Neural progenitor cell (in vitro differentiated cells): ENCODE results near the gene R3HDM4.

ENCODE experiments used
- CTCF ChIP-seq: fragments of 200-600 bp; sonication (generic); IDR thresholded peaks from 2 replicates; pipeline ENCODE4 v1.5.1; 2017; ENCODE audit warnings: antibody characterized with exemption, mild to moderate bottlenecking
- EZH2 ChIP-seq: fragments of 200-600 bp; sonication (generic); IDR thresholded peaks from 2 replicates; pipeline ENCODE4 v1.6.1; 2017; ENCODE audit warnings: antibody characterized with exemption, mild to moderate bottlenecking, moderate library complexity
- EZH2phosphoT487 ChIP-seq: fragments of 200-600 bp; sonication (generic); IDR thresholded peaks from 2 replicates; pipeline ENCODE4 v1.6.1; 2017; ENCODE audit warnings: antibody characterized with exemption

GRCh38 chr19:888581-889385, 24.2 kb downstream of the R3HDM4 start:
- no peak for TF ChIP-seq CTCF
- TF ChIP-seq EZH2, result no peak
- no peak for TF ChIP-seq EZH2phosphoT487
